Stimulated activated effector memory CD8-positive, alpha-beta T cell treated with anti-CD3 and anti-CD28 coated beads, Interleukin-12 subunit alpha, Interleukin-12 subunit beta, amount 100 ng/mL, for 72 hours (primary cell): ENCODE measurements around the gene ACAP3.

Experiments used
- ATAC-seq: fragments of 150-1000 bp; cut with Tn5 transposase; 2 replicates; pipeline ENCODE4 v1.10.0; 2021
- DNase-seq, 2 donors: peaks; one replicate each; pipeline ENCODE4 v3.0.0; 2021 to 2022; ENCODE audit warnings: low spot score in 2 of 2
- H3K27ac Mint-ChIP-seq: one replicate; pipeline ENCODE4 v1.8.0; 2022; ENCODE audit warnings: mild to moderate bottlenecking, mixed read lengths
- H3K36me3 Mint-ChIP-seq: one replicate; pipeline ENCODE4 v1.8.0; 2022; ENCODE audit warnings: mild to moderate bottlenecking, mixed read lengths
- H3K4me1 Mint-ChIP-seq: one replicate; pipeline ENCODE4 v1.8.0; 2022; ENCODE audit warnings: mixed read lengths
- H3K4me3 Mint-ChIP-seq: one replicate; pipeline ENCODE4 v1.8.0; 2022; ENCODE audit warnings: mild to moderate bottlenecking, mixed read lengths
- H3K9me3 Mint-ChIP-seq: one replicate; pipeline ENCODE4 v1.8.0; 2022; ENCODE audit warnings: mixed read lengths

Gene ACAP3

DNA sequence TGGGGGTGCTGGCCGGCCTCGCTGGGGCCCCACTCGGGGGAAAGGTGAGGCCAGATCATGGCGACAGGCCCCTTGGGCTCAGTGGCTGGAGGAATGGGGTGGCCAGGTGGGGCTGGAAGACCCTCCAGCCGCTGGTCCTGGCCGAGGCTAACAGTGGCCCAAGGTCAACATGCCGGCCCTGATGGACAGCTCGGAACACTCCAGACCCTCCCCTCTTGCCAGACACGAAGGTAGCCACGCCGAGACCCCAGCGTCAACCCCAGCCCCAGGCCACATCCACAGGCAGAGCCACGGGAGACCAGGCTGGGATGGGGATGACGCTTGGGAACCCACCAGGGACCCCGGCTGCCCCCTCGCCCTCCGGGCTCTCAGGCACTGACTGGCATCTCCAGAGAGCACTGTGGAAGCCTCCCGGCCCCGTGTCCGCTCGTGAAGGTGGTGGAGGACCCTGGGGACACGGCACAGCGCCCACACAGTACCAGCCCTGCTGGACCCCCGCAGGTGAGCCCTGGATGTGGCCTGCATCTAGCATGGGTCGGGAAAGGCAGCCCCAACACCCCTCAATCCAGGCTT lies 60.3 kb downstream of the ACAP3 start:
- ATAC-seq: no peak
- H3K36me3 Mint-ChIP-seq: peaks cover 11% of the 10 kb centered on the region
- H3K4me3 Mint-ChIP-seq: no peak overlapping the region
- H3K4me1 Mint-ChIP-seq: peaks cover 14% of the 10 kb centered on the region
- H3K9me3 Mint-ChIP-seq: no peaks in the 10 kb centered on the region
- no peak for DNase-seq
- H3K27ac Mint-ChIP-seq: no peak overlapping the region

DNA sequence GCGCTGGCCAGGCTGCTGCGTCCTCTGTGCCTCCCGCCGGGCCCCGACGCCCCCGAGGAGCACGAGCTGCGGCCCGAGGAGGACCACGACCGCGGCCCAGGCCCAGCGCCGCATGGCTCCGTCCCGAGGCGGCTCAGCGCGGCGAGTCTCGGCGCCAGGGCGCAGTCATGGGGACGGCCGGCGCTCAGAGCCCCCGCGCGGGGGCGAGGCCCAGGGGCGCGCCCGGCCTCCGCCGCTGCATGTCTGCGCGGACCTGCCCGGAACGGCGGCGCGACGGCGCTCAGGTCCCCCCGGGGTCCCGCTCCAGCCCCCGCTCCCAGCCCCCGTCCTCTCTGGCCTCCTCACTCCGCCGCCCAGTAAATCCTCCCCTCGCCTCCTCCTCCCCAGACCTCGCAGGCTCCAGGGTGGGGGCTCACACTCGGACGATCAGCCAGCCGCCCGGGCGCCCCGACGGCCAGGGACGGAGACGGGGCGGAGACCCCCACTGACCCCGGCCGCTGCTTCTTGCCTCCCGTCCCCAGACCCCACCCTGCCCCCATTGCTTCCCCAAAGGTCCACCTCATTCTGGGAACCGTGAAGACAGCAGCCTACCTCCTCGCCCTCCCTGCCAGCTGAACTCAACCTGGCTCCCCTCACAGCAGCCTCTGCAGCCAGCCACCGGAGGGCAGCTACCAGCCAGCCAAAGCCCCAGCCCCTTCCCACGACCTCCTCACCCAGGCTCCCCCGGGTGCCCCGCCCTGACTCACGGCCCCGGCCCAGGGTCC lies 61.0 kb downstream of the ACAP3 start, which contains the start of gene C1QTNF12:
Gene C1QTNF12, minus strand, starts transcription at position 146 of the 764 bp plus-strand sequence. Its CDS starts 32 bp downstream, at position 114.
- ATAC-seq (no peak), DNase-seq (no peak)
- no peak within 1 kb of the TSS for H3K27ac Mint-ChIP-seq
- H3K9me3 Mint-ChIP-seq: no peaks in the 10 kb centered on the region
- H3K4me1 Mint-ChIP-seq: peaks cover 14% of the 10 kb centered on the region
- peaks cover 7% of the 10 kb centered on the region for H3K36me3 Mint-ChIP-seq
- H3K4me3 Mint-ChIP-seq: no peak within 1 kb of the TSS

DNA sequence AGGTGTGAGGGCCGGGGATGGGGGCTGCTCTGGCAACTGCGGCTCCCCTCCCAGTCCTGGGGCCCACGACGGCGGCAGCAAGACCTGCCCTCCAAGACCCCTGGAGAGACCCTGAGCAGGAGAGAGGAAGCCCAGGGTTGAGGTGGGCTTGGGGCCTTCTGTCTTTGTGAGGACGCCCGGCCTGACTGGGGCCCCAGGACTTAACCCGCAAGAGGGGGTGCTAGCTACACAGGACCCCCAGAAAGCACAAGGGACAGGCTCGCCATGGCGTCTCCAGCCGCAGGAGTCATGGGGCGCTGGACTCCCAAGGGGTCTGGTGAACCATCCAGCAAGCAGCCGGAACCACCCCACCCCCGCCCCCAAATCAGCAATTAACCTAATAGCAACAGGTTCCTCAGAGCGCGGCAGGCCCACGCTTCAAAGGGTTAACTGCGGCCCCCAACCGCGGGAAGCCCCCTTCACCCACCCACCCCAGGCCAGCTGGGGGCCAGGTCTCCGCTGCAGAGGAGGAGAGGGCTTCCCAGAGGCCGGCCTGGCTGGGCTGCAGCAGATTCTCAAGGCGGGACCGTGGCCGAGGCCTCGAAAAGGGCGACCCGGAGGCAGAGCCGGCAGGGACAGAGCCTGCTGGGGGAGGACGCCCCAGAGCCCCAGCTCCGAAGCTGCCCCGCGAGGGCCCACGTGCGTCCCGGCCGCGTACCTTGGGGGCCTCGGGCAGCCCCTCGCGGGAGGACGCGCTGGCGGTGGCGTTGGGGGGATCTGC lies 61.7 kb downstream of the ACAP3 start:
- DNase-seq: no peak

DNA sequence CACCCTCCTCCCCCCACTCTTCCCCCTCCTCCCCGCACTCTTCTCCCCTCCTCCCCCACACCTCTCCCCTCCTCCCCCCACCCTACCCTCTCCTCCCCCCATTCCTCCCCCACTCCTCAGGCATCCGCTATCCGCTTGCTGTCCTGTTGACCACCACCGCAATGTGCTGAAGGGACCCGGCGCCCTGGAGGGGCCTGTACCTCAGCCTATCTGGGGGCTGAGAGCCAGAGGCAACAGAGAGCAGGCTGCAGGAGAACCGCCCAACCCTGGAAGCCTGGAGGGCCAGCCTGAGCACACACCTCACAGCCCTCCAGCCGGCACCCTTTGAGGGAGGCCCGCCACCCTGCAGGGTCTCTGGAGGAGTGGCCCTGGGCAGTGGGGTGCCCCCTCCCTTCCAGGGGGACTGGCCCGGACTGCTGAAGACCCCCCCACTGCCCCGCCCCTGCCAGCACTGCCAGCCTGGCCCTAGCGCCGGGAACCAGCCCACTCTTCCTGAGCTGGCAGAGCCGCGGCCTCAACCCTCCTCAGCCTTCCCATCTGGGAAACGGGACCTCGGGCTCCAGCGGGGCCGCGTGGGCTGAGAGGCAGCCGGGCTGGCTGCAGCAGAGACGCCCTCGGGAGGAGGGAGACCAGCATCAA lies 62.4 kb downstream of the ACAP3 start:
- no peak for DNase-seq
- no peak overlapping the region for H3K4me3 Mint-ChIP-seq
- peaks cover 5% of the 10 kb centered on the region for H3K4me1 Mint-ChIP-seq
- no peak for ATAC-seq
- H3K36me3 Mint-ChIP-seq: no peaks in the 10 kb centered on the region
- H3K9me3 Mint-ChIP-seq: no peaks in the 10 kb centered on the region
- H3K27ac Mint-ChIP-seq: no peak overlapping the region

More for the DNA sequence above, 61.7 kb downstream of the ACAP3 start:
- Mint-ChIP-seq H3K27ac (no peak overlapping the region), H3K4me3 (no peak overlapping the region), H3K9me3 (no peaks in the 10 kb centered on the region), H3K4me1 (peaks cover 11% of the 10 kb centered on the region), H3K36me3 (peaks cover 3% of the 10 kb centered on the region)
- ATAC-seq: no peak

DNA sequence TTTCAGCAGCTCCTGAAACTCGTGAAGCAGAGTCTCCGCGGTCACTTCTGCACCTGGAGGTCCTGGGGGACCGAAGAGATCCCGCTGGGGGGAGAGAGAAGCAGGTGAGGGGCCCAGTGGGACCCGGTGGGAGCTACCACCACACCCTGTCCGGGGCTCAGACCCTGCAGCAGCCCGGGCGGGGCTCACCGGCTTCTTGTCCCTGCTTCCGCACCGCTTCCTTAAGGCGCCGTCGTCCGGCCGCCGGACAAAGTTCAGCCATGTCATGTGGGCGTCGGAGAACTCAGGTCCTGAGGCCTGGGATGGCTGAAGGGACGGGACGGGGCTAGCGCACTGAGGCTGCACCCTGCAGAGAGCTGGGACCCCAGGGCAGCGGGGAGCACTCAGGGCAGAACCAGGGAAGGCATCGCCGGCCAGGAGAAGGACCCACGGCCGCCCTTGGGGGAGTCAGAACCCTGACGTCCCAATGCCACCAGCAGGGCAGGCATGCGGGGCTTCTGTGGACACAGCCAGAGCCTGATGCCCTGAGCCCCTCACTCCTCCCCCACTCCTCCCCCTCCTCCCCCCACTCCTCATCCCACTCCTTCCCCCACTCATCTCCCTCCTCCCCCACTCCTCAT lies 63.4 kb downstream of the ACAP3 start:
- Mint-ChIP-seq H3K27ac (no peak overlapping the region), H3K36me3 (no peaks in the 10 kb centered on the region), H3K4me3 (no peak overlapping the region), H3K4me1 (no peaks in the 10 kb centered on the region), H3K9me3 (no peaks in the 10 kb centered on the region)
- DNase-seq: peak in 1 of 2 donors; percentile 51
- no peak for ATAC-seq

DNA sequence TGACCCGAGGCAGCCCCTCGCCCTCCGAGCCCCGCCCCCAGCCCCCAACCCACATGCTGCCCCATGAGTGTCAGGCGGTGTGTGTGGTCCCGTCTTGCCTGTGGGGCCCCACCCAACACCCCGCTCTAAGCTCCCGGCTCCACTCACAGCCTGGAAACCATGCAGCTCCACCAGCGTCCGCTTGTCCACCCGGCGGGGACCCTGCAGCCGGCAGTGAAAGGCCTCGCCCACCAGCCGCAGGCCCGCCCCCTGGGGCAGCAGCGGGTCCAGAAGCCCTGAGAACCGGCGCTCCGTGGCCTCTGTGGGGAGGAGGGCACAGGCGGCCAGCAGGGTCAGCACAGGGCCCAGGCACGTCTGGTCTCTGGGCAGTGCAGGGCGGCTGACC lies 63.9 kb downstream of the ACAP3 start:
- Mint-ChIP-seq H3K4me3 (no peak overlapping the region), H3K4me1 (no peaks in the 10 kb centered on the region), H3K9me3 (no peaks in the 10 kb centered on the region), H3K36me3 (no peaks in the 10 kb centered on the region), H3K27ac (no peak overlapping the region)
- no peak for DNase-seq
- no peak for ATAC-seq

DNA sequence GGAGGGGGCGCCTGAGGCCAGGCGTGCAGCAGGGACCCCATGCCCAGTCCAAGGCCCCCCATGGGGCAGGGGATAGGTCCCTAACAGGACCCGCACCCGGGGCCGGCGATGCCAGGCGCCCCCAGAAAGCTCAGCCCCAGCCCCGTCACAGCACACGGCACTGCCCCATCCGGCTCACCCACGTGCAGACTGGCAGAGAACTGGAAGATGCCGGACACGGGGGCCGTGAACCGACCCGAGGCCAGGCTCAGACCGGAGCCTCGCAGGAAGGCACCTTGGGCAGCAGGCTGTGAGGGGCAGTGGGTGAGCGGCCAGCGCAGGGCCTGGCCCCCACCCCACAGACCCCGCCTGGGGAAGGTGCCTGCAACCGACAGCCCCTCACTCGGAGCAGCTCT lies 64.5 kb downstream of the ACAP3 start:
- ATAC-seq: no peak
- Mint-ChIP-seq H3K36me3 (no peaks in the 10 kb centered on the region), H3K4me3 (no peak overlapping the region), H3K4me1 (no peaks in the 10 kb centered on the region), H3K9me3 (no peaks in the 10 kb centered on the region), H3K27ac (no peak overlapping the region)
- DNase-seq: no peak

DNA sequence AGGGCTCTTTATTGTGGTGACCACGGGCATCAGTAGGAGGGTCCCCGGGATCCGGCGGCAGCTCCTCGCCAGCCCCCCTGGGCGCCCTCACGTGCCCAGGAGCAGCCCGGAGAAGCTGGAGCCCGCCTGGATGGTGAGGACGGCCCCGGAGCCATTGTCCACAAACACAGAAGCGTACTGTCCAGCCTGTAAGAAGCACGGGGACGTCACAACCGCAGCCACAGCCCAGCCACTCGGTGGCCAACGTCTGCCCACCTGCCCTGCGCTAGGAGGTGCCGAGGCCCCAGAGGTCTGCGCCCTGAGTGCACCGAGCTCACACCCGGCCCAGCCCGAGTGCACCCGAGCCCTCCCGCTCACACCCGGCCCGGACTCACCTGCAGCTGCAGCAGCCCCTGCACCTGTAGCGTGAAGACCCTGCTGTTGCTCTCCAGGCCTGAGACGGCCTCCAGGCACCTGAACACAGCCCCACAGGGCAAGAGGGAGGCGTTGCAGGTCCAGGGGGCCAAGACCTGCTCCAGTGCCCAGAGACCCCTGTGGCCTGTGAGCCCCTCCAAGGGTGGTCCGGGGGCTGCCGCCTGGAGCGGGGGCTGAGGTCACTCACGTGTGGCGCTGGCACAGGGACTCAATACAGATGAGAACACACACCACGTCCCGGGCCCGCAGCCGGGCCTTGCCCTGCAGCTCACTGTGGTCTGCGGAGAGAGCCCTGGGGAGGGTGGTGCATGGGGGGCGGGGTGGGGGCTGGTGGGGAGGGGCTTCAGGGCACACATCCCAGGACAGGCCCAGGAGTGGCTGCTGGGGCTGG lies 65.1 kb downstream of the ACAP3 start:
- H3K4me1 Mint-ChIP-seq: no peaks in the 10 kb centered on the region
- DNase-seq (no peak), ATAC-seq (no peak)
- no peak overlapping the region for H3K27ac Mint-ChIP-seq
- no peaks in the 10 kb centered on the region for H3K9me3 Mint-ChIP-seq
- no peak overlapping the region for H3K4me3 Mint-ChIP-seq
- no peaks in the 10 kb centered on the region for H3K36me3 Mint-ChIP-seq
